GM12874 (cell line): ENCODE measurements around the gene NCAPH2.

ENCODE experiments used
- CTCF ChIP-seq: IDR thresholded peaks from 2 replicates; pipeline ENCODE4 v1.5.1; 2011; ENCODE audit warnings: low read depth, mild to moderate bottlenecking, control low read depth, low read length, moderate library complexity; ENCODE audit not compliant: insufficient read depth

NCAPH2 gene

DNA sequence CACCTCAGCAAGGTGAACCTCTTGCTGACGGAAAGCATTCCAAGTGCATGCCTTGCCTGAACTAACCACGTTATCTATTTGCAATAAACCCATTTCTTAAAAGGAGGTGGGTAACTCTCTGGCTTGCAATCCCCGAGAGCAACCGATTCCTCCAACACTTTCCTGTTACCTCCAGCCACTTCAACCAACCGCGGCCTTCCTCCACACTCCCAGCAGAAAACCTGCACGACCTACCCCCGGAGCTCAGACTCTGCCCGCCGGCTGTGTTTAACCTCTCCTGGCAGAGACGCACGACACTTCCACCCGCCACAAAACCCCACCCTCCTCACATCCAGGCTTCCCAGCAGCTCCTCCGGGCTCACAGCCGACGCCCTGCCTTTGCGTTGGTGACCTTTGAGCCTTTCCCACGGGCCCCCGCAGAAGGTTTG lies 16.7 kb downstream of the NCAPH2 start:
- no peak for TF ChIP-seq CTCF

DNA sequence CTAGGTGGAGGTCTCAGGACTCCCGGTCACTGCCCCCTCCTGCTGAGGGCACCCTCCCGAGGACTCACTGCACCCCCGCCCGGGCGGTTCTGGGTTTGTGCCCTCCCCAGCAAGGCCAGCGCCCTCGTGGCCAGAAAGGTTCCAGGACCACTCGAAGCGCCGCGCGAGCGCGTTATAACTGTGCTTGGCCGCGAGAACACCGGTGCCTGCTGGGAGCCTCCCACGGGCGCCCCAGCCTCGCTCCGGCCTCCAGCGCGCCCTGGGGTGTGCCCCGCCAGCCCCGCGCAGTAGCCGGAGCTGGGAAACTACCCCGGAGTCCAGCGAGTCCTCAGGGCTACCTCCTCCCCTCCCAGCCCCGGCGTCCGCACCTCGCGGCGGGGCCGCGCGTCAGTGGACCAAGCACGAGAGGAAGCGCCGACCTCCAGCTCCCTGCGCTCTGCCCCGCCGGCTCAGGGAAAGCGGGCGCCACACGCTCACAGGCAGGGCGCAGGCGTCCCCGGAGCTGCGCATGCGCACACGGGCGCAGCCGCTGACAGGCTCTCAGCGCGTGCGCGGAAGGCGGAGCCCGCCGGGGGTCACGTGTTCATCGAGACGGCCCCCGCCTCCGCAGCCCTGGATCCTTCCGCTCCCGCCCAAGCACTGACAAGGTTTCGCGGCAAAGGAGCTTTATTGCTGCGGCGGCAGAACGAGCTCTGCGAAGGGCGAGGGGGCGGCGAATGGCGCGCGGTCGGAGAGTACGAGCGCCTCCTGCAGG lies 17.3 kb downstream of the NCAPH2 start, which contains the start of gene SCO2:
Gene SCO2, minus strand, starts transcription at position 495 of the 754 bp plus-strand sequence. CDS start 1,187 bp downstream, outside the sequence.
- peak; percentile 68 for TF ChIP-seq CTCF

- TF ChIP-seq CTCF: no peak
Observed at GRCh38 chr22:50525858-50526107, 17.8 kb downstream of the NCAPH2 start.

DNA sequence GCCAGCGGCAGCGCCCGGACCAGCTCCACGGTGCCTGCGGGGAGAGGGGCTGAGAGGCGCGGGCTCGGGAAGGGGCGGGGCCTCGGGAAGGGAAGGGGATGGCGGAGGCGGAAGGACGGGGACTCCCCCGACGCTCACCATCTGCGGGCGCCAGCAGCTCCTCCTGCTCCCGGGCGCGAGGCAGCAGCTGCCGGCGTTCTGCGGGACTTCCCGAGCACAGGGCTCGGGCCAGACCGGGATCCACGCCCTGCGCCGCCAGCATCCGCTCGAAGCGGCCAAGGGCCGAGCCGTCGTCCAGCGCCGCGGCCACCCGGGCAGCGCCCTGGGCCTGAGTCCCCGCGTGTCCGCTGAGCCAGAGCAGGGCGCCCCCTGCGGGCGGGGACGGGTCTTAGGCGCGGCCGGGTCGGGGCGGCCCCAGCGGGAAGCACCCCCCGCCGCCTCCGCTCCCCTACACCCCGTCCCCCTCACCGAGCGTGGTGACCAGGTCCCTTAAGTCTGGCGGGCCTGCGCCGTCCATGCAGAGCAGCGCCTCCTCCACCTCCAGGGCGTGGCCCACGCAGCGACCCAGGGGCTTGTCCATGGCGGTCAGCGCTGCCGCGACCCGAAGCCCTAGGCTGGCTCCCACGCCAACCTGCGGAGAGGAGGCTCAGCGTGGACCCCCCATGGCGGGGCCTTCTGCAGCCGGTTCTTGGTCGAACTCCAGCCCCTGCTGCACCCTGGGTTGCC lies 18.2 kb downstream of the NCAPH2 start:
- TF ChIP-seq CTCF: peak; percentile 80

- TF ChIP-seq CTCF: no peak
Observed at GRCh38 chr22:50526834-50527801, 19.1 kb downstream of the NCAPH2 start.

GRCh38 chr22:50527921-50528681 lies 20.1 kb downstream of the NCAPH2 start:
- no peak for TF ChIP-seq CTCF
